ENCODE data around the gene FLNA.

- TF ChIP-seq, protein P1, sequence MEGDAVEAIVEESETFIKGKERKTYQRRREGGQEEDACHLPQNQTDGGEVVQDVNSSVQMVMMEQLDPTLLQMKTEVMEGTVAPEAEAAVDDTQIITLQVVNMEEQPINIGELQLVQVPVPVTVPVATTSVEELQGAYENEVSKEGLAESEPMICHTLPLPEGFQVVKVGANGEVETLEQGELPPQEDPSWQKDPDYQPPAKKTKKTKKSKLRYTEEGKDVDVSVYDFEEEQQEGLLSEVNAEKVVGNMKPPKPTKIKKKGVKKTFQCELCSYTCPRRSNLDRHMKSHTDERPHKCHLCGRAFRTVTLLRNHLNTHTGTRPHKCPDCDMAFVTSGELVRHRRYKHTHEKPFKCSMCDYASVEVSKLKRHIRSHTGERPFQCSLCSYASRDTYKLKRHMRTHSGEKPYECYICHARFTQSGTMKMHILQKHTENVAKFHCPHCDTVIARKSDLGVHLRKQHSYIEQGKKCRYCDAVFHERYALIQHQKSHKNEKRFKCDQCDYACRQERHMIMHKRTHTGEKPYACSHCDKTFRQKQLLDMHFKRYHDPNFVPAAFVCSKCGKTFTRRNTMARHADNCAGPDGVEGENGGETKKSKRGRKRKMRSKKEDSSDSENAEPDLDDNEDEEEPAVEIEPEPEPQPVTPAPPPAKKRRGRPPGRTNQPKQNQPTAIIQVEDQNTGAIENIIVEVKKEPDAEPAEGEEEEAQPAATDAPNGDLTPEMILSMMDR (IDR thresholded peaks at IDR 0.05), result no peak
- TF ChIP-seq POLR2AphosphoS5 (IDR thresholded peaks at IDR 0.05), result no peak
These were observed 22.4 kb downstream of the FLNA start for GRCh38 chrX:154352012-154352401.
